Measurements from ENCODE around the gene NDUFAF8. TPM values are rescaled to one million over a fixed set of nuclear protein-coding genes. Genes with fewer than 3 reads are reported as not detected.

The NDUFAF8 gene
- total RNA-seq, 1 experiment from 2014 or later, result 102 TPM

- peaks cover 0 to 8% of the 10 kb centered on the region in 2 experiments; a peak in 3 of 4 replicates for H3K36me3 ChIP-seq (ENCODE audit: control insufficient read depth in 1 of 2, insufficient read depth in 2 of 2, low read length in 2 of 2)
- H3K4me3 ChIP-seq (replicated peaks in 1 of 2; ENCODE audit: low read depth in 1 of 2, low read length in 2 of 2), result no peak overlapping the region
- H3K4me1 ChIP-seq (ENCODE audit: control insufficient read depth in 1 of 2, insufficient read depth in 2 of 2, low read length in 2 of 2), result peaks cover 0 to 8% of the 10 kb centered on the region in 2 experiments; a peak in 1 of 4 replicates
- H4K20me1 ChIP-seq (ENCODE audit: insufficient read depth), result no peaks in the 10 kb centered on the region
- TF ChIP-seq CTCF (IDR thresholded peaks at IDR 0.05 in 2 of 3, conservative IDR thresholded peaks at IDR 0.05 in 1 of 3; ENCODE audit: borderline replicate concordance in 1 of 3, insufficient read depth in 1 of 3, low read depth in 2 of 3, low read length in 2 of 3), result peak; percentile 46 to 78 (median 69); a peak in 5 of 6 replicates
- TF ChIP-seq, protein P1, sequence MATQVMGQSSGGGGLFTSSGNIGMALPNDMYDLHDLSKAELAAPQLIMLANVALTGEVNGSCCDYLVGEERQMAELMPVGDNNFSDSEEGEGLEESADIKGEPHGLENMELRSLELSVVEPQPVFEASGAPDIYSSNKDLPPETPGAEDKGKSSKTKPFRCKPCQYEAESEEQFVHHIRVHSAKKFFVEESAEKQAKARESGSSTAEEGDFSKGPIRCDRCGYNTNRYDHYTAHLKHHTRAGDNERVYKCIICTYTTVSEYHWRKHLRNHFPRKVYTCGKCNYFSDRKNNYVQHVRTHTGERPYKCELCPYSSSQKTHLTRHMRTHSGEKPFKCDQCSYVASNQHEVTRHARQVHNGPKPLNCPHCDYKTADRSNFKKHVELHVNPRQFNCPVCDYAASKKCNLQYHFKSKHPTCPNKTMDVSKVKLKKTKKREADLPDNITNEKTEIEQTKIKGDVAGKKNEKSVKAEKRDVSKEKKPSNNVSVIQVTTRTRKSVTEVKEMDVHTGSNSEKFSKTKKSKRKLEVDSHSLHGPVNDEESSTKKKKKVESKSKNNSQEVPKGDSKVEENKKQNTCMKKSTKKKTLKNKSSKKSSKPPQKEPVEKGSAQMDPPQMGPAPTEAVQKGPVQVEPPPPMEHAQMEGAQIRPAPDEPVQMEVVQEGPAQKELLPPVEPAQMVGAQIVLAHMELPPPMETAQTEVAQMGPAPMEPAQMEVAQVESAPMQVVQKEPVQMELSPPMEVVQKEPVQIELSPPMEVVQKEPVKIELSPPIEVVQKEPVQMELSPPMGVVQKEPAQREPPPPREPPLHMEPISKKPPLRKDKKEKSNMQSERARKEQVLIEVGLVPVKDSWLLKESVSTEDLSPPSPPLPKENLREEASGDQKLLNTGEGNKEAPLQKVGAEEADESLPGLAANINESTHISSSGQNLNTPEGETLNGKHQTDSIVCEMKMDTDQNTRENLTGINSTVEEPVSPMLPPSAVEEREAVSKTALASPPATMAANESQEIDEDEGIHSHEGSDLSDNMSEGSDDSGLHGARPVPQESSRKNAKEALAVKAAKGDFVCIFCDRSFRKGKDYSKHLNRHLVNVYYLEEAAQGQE (IDR thresholded peaks at IDR 0.05; ENCODE audit: low read depth), result no peak
- TF ChIP-seq EGR1 (IDR thresholded peaks at IDR 0.05; ENCODE audit: low read depth), result no peak
- TF ChIP-seq ELF1 (IDR thresholded peaks at IDR 0.05; ENCODE audit: borderline replicate concordance, low read depth), result no peak
- no peak for TF ChIP-seq CBX3 (IDR thresholded peaks at IDR 0.05; ENCODE audit: low read depth)
- TF ChIP-seq EZH2 (IDR thresholded peaks at IDR 0.05), result no peak
- no peak overlapping the region for H3K4me2 ChIP-seq (ENCODE audit: low read length)
- H3K79me2 ChIP-seq (ENCODE audit: insufficient read depth, low read length), result no peaks in the 10 kb centered on the region
- RAD21 ChIA-PET (ENCODE audit: low non-redundant PET in 1 of 2, low total read pairs in 2 of 2, uncharacterized antibody in 2 of 2, unreplicated experiment in 2 of 2), result no interaction called here
- no peaks in the 10 kb centered on the region for H3K27me3 ChIP-seq (ENCODE audit: insufficient read depth, low read length)
- H3K9me3 ChIP-seq (ENCODE audit: control insufficient read depth in 1 of 2, insufficient read depth in 1 of 2, low read depth in 1 of 2, low read length in 2 of 2), result no peaks in the 10 kb centered on the region
- POLR2A ChIA-PET, result interaction anchor here (1.3 kb wide), 1 partner anchor 22 kb away, joined by 5 read pairs; the partner anchor contains the start of gene CEP131
- ATAC-seq, result peak; percentile 94
- no peaks in the 10 kb centered on the region for H3K9me2 ChIP-seq (ENCODE audit: insufficient read depth)
- CTCF ChIA-PET, result interaction anchor here (0.6 to 2.2 kb wide), 5 partner anchors 9 to 1498 kb away, joined by 3 to 6 read pairs (median 5); partner anchors contain the start of genes CEP131 and RAB40B
- BruUV-seq (replicated peaks), result no TSS peak
- peak; percentile 54 for DNase-seq (ENCODE audit: low read depth, low spot score)
- intact Hi-C loops (cut with micrococcal nuclease), result loop anchor here (1.0 kb wide), 1 partner anchor 59 kb away; no protein-coding TSS in a partner anchor
- no peak overlapping the region for H3K9ac ChIP-seq (ENCODE audit: low read length)
- H3K27ac ChIP-seq (ENCODE audit: low read depth, low read length), result no peak overlapping the region; the same call in 1 of the 2 replicates
- no peak overlapping the region for H2AFZ ChIP-seq (ENCODE audit: low read depth, low read length, poor library complexity, severe bottlenecking)
Observed at GRCh38 chr17:81200695-81201580, 38.2 kb upstream of the NDUFAF8 start.

All from HCT116 (cell line).